ENCODE data around the gene LRP2. TPM values are rescaled to one million over a fixed set of nuclear protein-coding genes. Genes with fewer than 3 reads are reported as not detected.

Gene LRP2
- total RNA-seq, 1 donor from 2014 or later, result not detected

DNA sequence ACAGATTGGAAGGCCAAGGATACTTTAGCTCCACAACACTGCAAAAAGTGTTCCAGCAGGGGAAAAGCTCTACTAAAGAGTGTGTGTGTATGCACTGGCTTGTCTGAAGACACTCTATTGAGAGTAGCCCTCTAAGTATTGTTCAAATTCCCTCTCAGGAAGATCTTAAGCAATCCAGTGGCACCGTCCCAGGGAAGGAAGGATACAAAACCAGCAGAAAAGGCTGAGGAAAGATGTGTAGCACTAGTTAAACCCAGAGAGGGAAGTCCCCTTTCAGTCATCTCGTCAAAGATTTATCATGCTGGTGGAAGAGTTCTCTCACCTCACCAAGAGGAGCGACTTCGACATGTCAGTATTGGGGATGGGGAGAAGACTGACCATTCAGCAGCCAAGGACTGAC lies 242.5 kb downstream of the LRP2 start:
- H3K4me1 Mint-ChIP-seq (ENCODE audit: low read depth, unreplicated experiment), result no peaks in the 10 kb centered on the region
- no peaks in the 10 kb centered on the region for H3K36me3 Mint-ChIP-seq (ENCODE audit: unreplicated experiment)
- H3K27ac Mint-ChIP-seq (ENCODE audit: unreplicated experiment), result no peak overlapping the region
- TF ChIP-seq, protein P1, sequence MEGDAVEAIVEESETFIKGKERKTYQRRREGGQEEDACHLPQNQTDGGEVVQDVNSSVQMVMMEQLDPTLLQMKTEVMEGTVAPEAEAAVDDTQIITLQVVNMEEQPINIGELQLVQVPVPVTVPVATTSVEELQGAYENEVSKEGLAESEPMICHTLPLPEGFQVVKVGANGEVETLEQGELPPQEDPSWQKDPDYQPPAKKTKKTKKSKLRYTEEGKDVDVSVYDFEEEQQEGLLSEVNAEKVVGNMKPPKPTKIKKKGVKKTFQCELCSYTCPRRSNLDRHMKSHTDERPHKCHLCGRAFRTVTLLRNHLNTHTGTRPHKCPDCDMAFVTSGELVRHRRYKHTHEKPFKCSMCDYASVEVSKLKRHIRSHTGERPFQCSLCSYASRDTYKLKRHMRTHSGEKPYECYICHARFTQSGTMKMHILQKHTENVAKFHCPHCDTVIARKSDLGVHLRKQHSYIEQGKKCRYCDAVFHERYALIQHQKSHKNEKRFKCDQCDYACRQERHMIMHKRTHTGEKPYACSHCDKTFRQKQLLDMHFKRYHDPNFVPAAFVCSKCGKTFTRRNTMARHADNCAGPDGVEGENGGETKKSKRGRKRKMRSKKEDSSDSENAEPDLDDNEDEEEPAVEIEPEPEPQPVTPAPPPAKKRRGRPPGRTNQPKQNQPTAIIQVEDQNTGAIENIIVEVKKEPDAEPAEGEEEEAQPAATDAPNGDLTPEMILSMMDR (IDR thresholded peaks at IDR 0.05; ENCODE audit: partially characterized antibody, unreplicated experiment), result no peak
- no peak for DNase-seq
- H3K27me3 Mint-ChIP-seq (ENCODE audit: unreplicated experiment), result peaks cover 2% of the 10 kb centered on the region
- H3K4me3 Mint-ChIP-seq (ENCODE audit: unreplicated experiment), result no peak overlapping the region
- peaks cover 2% of the 10 kb centered on the region for H3K9me3 Mint-ChIP-seq (ENCODE audit: unreplicated experiment)

DNA sequence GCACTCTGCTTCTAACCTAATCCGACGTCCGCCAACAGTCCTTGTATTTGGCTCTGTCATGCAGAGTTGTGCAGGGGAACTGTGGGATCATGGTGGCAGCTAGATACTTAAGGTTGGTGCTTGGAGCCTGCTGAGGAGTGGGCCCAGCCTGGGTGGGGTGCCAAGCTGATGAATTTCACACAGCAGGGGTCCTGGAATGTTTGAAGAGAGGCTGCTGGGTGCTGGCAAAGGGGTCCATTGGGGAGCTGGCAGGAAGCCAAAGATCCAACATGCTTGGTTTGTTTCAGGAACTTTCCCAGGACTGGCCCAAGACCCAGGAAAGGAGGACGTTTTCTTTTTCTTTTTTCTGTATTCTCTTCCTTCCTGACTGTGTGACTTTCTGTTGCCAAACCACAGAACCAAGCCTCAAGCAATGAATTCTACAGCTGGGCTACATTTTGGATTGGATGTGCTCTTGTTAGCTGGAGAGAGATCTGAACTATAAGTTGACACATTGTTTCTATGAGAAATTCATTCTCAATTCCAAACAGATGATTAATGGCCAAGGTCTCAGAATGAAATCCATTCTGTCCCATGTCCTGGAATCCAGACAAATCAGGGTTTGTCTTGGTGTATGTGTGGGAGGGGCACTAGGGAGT lies 243.1 kb downstream of the LRP2 start:
- DNase-seq, result no peak
- no peak overlapping the region for H3K27ac Mint-ChIP-seq (ENCODE audit: unreplicated experiment)
- H3K4me3 Mint-ChIP-seq (ENCODE audit: unreplicated experiment), result no peak overlapping the region
- peaks cover 2% of the 10 kb centered on the region for H3K27me3 Mint-ChIP-seq (ENCODE audit: unreplicated experiment)
- TF ChIP-seq, protein P1 (IDR thresholded peaks at IDR 0.05; ENCODE audit: partially characterized antibody, unreplicated experiment), result no peak
- no peaks in the 10 kb centered on the region for H3K4me1 Mint-ChIP-seq (ENCODE audit: low read depth, unreplicated experiment)
- H3K9me3 Mint-ChIP-seq (ENCODE audit: unreplicated experiment), result peaks cover 2% of the 10 kb centered on the region
- no peaks in the 10 kb centered on the region for H3K36me3 Mint-ChIP-seq (ENCODE audit: unreplicated experiment)

DNA sequence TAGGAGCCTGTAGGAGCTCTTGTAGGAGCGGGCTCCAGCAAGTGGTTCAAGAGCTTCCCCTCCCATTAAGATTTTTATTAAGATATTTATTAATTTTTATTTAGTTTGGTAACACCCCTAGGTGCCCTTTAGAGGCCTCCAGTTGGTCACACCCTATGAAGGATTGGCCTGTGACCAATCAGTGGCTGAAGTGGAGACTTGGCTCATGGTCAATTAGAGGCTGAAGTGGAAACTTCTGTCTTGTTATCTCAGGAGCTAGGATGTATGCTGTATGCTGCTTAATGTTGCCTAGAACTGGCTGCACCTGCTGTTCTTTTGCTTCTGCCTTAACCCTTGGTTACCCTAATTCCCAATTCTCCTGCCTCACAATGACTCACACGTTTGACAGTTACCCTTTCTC lies 244.3 kb downstream of the LRP2 start:
- H3K4me3 Mint-ChIP-seq (ENCODE audit: unreplicated experiment), result no peak overlapping the region
- H3K4me1 Mint-ChIP-seq (ENCODE audit: low read depth, unreplicated experiment), result no peaks in the 10 kb centered on the region
- TF ChIP-seq, protein P1 (IDR thresholded peaks at IDR 0.05; ENCODE audit: partially characterized antibody, unreplicated experiment), result no peak
- H3K36me3 Mint-ChIP-seq (ENCODE audit: unreplicated experiment), result no peaks in the 10 kb centered on the region
- peaks cover 2% of the 10 kb centered on the region for H3K27me3 Mint-ChIP-seq (ENCODE audit: unreplicated experiment)
- peaks cover 2% of the 10 kb centered on the region for H3K9me3 Mint-ChIP-seq (ENCODE audit: unreplicated experiment)
- H3K27ac Mint-ChIP-seq (ENCODE audit: unreplicated experiment), result no peak overlapping the region
- DNase-seq, result no peak

DNA sequence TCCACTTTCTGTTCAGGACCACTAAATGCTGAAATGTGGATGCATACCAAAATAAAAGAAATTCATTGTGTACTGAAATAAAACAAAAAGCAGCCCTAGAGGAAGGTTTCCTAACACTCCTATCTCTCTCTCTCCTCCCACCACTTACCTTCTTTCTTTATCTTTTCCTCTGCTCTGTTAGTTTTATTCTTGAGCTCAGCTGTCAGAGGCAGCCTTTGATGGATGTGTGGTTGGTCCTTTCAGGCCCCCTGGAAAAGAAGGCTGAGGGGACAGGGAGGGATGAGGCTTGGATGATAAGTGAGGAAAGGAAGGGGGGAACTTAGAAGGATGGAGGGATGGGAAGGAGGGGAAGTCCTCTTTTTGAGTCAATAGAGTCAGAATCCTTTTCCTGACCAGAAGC lies 245.3 kb downstream of the LRP2 start:
- TF ChIP-seq, protein P1 (IDR thresholded peaks at IDR 0.05; ENCODE audit: partially characterized antibody, unreplicated experiment), result no peak
- Mint-ChIP-seq H3K36me3 (ENCODE audit: unreplicated experiment) (no peaks in the 10 kb centered on the region), H3K27ac (ENCODE audit: unreplicated experiment) (no peak overlapping the region)

DNA sequence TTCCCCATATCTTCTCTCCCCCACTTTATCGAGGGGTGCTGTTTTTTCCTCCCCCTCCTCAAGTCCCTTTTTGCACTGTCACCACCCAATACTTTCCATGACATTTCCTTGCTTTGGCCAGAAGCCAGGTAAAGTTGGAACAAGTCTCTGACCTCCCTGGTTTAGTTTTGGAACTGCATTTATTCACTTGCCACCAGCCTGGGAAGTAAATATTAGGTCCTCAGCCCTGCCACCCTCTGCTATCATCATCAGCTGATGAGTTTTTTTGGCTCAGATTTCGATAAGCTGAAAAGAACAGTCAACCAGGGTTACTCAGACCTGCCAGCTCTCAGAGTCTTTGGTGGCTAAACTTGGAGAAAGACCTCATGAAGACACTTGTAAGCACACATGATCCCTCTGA lies 246.0 kb downstream of the LRP2 start:
- Mint-ChIP-seq H3K36me3 (ENCODE audit: unreplicated experiment) (no peaks in the 10 kb centered on the region), H3K27me3 (ENCODE audit: unreplicated experiment) (no peaks in the 10 kb centered on the region), H3K9me3 (ENCODE audit: unreplicated experiment) (peaks cover 2% of the 10 kb centered on the region), H3K4me3 (ENCODE audit: unreplicated experiment) (no peak overlapping the region), H3K4me1 (ENCODE audit: low read depth, unreplicated experiment) (no peaks in the 10 kb centered on the region), H3K27ac (ENCODE audit: unreplicated experiment) (no peak overlapping the region)
- TF ChIP-seq, protein P1 (IDR thresholded peaks at IDR 0.05; ENCODE audit: partially characterized antibody, unreplicated experiment), result no peak
- DNase-seq, result no peak

More for the DNA sequence above, 245.3 kb downstream of the LRP2 start:
- Mint-ChIP-seq H3K9me3 (ENCODE audit: unreplicated experiment) (peaks cover 2% of the 10 kb centered on the region), H3K27me3 (ENCODE audit: unreplicated experiment) (peaks cover 2% of the 10 kb centered on the region), H3K4me3 (ENCODE audit: unreplicated experiment) (no peak overlapping the region), H3K4me1 (ENCODE audit: low read depth, unreplicated experiment) (no peaks in the 10 kb centered on the region)
- no peak for DNase-seq
